Fibroblast of lung (primary cell): Measurements from ENCODE around the gene MYH1. TPM values are rescaled to one million over a fixed set of nuclear protein-coding genes. Genes with fewer than 3 reads are reported as not detected.

ENCODE experiments used
- DNase-seq, 2 donors: peaks; one replicate each; pipeline versions ENCODE4 v3.0.0 to v3.0.0-alpha.2; 2010; ENCODE audit warnings: low read depth in 2 of 2
- H2AFZ ChIP-seq: 2 replicates; pipeline ENCODE4 v1.5.1; 2012; ENCODE audit warnings: low read length, control low read depth, inconsistent platforms
- H3K27ac ChIP-seq: 2 replicates; pipeline ENCODE4 v1.5.1; 2011; ENCODE audit warnings: low read length, control low read depth; ENCODE audit not compliant: insufficient read depth
- H3K27me3 ChIP-seq: 2 replicates; pipeline ENCODE4 v1.5.1; 2011; ENCODE audit warnings: mild to moderate bottlenecking, low read length; ENCODE audit not compliant: control insufficient read depth, insufficient read depth
- H3K36me3 ChIP-seq: 2 replicates; pipeline ENCODE4 v1.5.1; 2011; ENCODE audit warnings: low read length; ENCODE audit not compliant: control insufficient read depth, insufficient read depth
- H3K4me1 ChIP-seq: 2 replicates; pipeline ENCODE4 v1.5.1; 2011; ENCODE audit warnings: low read length; ENCODE audit not compliant: control insufficient read depth, insufficient read depth; ENCODE audit errors: extremely low read depth
- H3K4me2 ChIP-seq: 2 replicates; pipeline ENCODE4 v1.5.1; 2011; ENCODE audit warnings: low read length, control low read depth; ENCODE audit not compliant: insufficient read depth; ENCODE audit errors: extremely low read depth
- H3K4me3 ChIP-seq, 4 experiments: fragments of 200-600 bp in 1 of 4; sonication (generic) in 1 of 4; replicated peaks in 1 of 4; 2 replicates each; pipeline ENCODE4 v1.5.1; 2011 to 2016; ENCODE audit warnings: low read length in 4 of 4, low read depth in 3 of 4, mild to moderate bottlenecking in 3 of 4, control low read depth in 2 of 4, inconsistent platforms in 1 of 4, mixed read lengths in 1 of 4; ENCODE audit not compliant: insufficient read depth in 1 of 4; ENCODE audit errors: control extremely low read depth in 1 of 4
- H3K79me2 ChIP-seq: 2 replicates; pipeline ENCODE4 v1.5.1; 2012; ENCODE audit warnings: mild to moderate bottlenecking, low read length, inconsistent platforms; ENCODE audit not compliant: control insufficient read depth, insufficient read depth
- H3K9ac ChIP-seq: 2 replicates; pipeline ENCODE4 v1.5.1; 2011; ENCODE audit warnings: mild to moderate bottlenecking, low read length, control low read depth; ENCODE audit not compliant: insufficient read depth
- H3K9me3 ChIP-seq: 2 replicates; pipeline ENCODE4 v1.5.1; 2012; ENCODE audit warnings: low read depth, low read length; ENCODE audit not compliant: control insufficient read depth, insufficient read depth
- H4K20me1 ChIP-seq: 2 replicates; pipeline ENCODE4 v1.5.1; 2011; ENCODE audit warnings: low read length; ENCODE audit not compliant: control insufficient read depth, insufficient read depth; ENCODE audit errors: extremely low read depth
- EZH2 ChIP-seq: IDR thresholded peaks from 2 replicates; pipeline ENCODE4 v1.5.1; 2012; ENCODE audit warnings: low read length, control low read depth, mild to moderate bottlenecking; ENCODE audit errors: missing control alignments
- polyA minus RNA-seq: library from RNA; depleted of rRNA, polyadenylated mRNA; stranded (reverse); fragments of >200 nt; gene quantifications from 2 replicates; pipeline ENCODE4 v1.2.3, GENCODE V29; 2011; ENCODE audit warnings: low replicate concordance
- polyA plus RNA-seq, 2 donors: library from polyadenylated mRNA; depleted of rRNA in 1 of 2; stranded (reverse) in 1 of 2; unstranded in 1 of 2; fragments of >200 nt; gene quantifications; 2 replicates each; pipeline ENCODE4 v1.2.1, GENCODE V29; 2011 to 2012; ENCODE audit warnings: missing spikeins in 1 of 2
- total RNA-seq: library from RNA; depleted of rRNA; stranded (reverse); fragments of >200 nt; gene quantifications from 2 replicates; pipeline ENCODE4 v1.2.1, GENCODE V29; 2014
- TF ChIP-seq, protein P1 (sequence below), 2 donors: IDR thresholded peaks in 1 of 2; conservative IDR thresholded peaks in 1 of 2; 1 replicate in 1 of 2; 2 replicates in 1 of 2; pipeline ENCODE4 v1.5.1; 2011 to 2012; ENCODE audit warnings: low read length in 2 of 2, control low read depth in 1 of 2, inconsistent platforms in 1 of 2, low read depth in 1 of 2, mild to moderate bottlenecking in 1 of 2

MYH1 gene
- not detected in 2 replicates for total RNA-seq
- not detected in 2 replicates for polyA plus RNA-seq
- not detected in 2 replicates for polyA plus RNA-seq (2012)
- polyA minus RNA-seq, result not detected in 2 replicates

- DNase-seq, result no peak
- H3K4me3 ChIP-seq, result no peak within 1 kb of the TSS
- TF ChIP-seq, protein P1, sequence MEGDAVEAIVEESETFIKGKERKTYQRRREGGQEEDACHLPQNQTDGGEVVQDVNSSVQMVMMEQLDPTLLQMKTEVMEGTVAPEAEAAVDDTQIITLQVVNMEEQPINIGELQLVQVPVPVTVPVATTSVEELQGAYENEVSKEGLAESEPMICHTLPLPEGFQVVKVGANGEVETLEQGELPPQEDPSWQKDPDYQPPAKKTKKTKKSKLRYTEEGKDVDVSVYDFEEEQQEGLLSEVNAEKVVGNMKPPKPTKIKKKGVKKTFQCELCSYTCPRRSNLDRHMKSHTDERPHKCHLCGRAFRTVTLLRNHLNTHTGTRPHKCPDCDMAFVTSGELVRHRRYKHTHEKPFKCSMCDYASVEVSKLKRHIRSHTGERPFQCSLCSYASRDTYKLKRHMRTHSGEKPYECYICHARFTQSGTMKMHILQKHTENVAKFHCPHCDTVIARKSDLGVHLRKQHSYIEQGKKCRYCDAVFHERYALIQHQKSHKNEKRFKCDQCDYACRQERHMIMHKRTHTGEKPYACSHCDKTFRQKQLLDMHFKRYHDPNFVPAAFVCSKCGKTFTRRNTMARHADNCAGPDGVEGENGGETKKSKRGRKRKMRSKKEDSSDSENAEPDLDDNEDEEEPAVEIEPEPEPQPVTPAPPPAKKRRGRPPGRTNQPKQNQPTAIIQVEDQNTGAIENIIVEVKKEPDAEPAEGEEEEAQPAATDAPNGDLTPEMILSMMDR (conservative IDR thresholded peaks at IDR 0.05 in 1 of 2, IDR thresholded peaks at IDR 0.05 in 1 of 2; ENCODE audit: low read depth in 1 of 2, low read length in 2 of 2), result no peak
- TF ChIP-seq EZH2, result no peak
Observed at GRCh38 chr17:10518271-10519037, at the start of gene MYH1. Gene MYH1, minus strand, starts transcription at chr17:10518542. Its CDS starts 1,900 bp downstream, at chr17:10516642.

GRCh38 chr17:10563991-10564660 is 45.8 kb upstream of the MYH1 start:
- H3K27ac ChIP-seq, result no peak overlapping the region
- H4K20me1 ChIP-seq, result no peaks in the 10 kb centered on the region
- no peak for DNase-seq
- H3K4me2 ChIP-seq, result no peak overlapping the region
- H3K4me3 ChIP-seq, result no peak overlapping the region
- H3K9ac ChIP-seq, result no peak overlapping the region
- no peaks in the 10 kb centered on the region for H3K36me3 ChIP-seq
- no peaks in the 10 kb centered on the region for H3K4me1 ChIP-seq
- TF ChIP-seq, protein P1 (conservative IDR thresholded peaks at IDR 0.05 in 1 of 2, IDR thresholded peaks at IDR 0.05 in 1 of 2; ENCODE audit: low read depth in 1 of 2, low read length in 2 of 2), result no peak
- no peak for TF ChIP-seq EZH2
- H3K9me3 ChIP-seq, result no peaks in the 10 kb centered on the region
- no peaks in the 10 kb centered on the region for H3K27me3 ChIP-seq
- no peak overlapping the region for H2AFZ ChIP-seq
- H3K79me2 ChIP-seq, result no peaks in the 10 kb centered on the region

More at GRCh38 chr17:10518271-10519037, at the start of gene MYH1:
- Histone ChIP-seq H4K20me1 (no peaks in the 10 kb centered on the region), H3K9ac (no peak within 1 kb of the TSS), H3K36me3 (no peaks in the 10 kb centered on the region), H3K27ac (no peak within 1 kb of the TSS), H3K4me2 (no peak within 1 kb of the TSS), H2AFZ (no peak within 1 kb of the TSS), H3K27me3 (no peaks in the 10 kb centered on the region), H3K9me3 (no peaks in the 10 kb centered on the region), H3K79me2 (no peaks in the 10 kb centered on the region), H3K4me1 (no peaks in the 10 kb centered on the region)

DNA sequence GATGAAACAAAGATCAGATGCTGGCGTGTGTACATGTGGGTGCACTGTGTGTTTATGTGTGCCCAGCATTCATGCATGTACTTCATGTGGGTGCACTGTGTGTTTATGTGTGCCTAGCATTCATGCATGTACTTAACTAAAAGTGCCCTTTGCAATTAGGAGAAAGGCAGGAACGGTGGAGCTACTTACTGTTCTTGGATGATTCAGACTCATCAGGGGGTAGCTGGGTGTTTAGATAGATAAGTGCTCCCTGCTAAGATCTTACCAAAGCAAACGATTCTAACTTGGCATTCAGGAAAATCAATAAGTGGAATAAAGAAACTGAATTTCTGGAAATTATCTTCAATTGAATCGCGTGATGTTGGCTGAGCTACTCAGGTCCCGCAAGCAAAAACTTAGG is 39.7 kb upstream of the MYH1 start:
- Histone ChIP-seq H4K20me1 (no peaks in the 10 kb centered on the region), H2AFZ (no peak overlapping the region), H3K27me3 (no peaks in the 10 kb centered on the region), H3K36me3 (no peaks in the 10 kb centered on the region), H3K4me1 (no peaks in the 10 kb centered on the region), H3K9ac (no peak overlapping the region), H3K27ac (no peak overlapping the region), H3K4me2 (no peak overlapping the region), H3K9me3 (no peaks in the 10 kb centered on the region), H3K79me2 (no peaks in the 10 kb centered on the region), H3K4me3 (no peak overlapping the region)
- DNase-seq, result no peak
- TF ChIP-seq, protein P1 (conservative IDR thresholded peaks at IDR 0.05 in 1 of 2, IDR thresholded peaks at IDR 0.05 in 1 of 2; ENCODE audit: low read depth in 1 of 2, low read length in 2 of 2), result no peak
- no peak for TF ChIP-seq EZH2
